NB4 (cell line): ENCODE data around the gene SDK2.

ENCODE experiments used
- DNase-seq: peaks from one replicate; pipeline ENCODE4 v3.0.0; 2010; ENCODE audit warnings: low read depth
- H3K4me3 ChIP-seq: one replicate; pipeline ENCODE4 v1.5.1; 2011; ENCODE audit warnings: mild to moderate bottlenecking, low read depth, low read length, moderate library complexity
- CTCF ChIP-seq: IDR thresholded peaks from one replicate; pipeline ENCODE4 v1.5.1; 2012; ENCODE audit warnings: low read depth, low read length
- MAX ChIP-seq: IDR thresholded peaks from 2 replicates; pipeline ENCODE4 v1.6.1; 2011; ENCODE audit warnings: low read depth, low read length
- MYC ChIP-seq: IDR thresholded peaks from 2 replicates; pipeline ENCODE4 v1.6.1; 2011; ENCODE audit warnings: low read depth, low read length
- POLR2A ChIP-seq: IDR thresholded peaks from 2 replicates; pipeline ENCODE4 v1.6.1; 2011; ENCODE audit warnings: mild to moderate bottlenecking; ENCODE audit not compliant: insufficient read length; ENCODE audit errors: extremely low read depth

The SDK2 gene

DNA sequence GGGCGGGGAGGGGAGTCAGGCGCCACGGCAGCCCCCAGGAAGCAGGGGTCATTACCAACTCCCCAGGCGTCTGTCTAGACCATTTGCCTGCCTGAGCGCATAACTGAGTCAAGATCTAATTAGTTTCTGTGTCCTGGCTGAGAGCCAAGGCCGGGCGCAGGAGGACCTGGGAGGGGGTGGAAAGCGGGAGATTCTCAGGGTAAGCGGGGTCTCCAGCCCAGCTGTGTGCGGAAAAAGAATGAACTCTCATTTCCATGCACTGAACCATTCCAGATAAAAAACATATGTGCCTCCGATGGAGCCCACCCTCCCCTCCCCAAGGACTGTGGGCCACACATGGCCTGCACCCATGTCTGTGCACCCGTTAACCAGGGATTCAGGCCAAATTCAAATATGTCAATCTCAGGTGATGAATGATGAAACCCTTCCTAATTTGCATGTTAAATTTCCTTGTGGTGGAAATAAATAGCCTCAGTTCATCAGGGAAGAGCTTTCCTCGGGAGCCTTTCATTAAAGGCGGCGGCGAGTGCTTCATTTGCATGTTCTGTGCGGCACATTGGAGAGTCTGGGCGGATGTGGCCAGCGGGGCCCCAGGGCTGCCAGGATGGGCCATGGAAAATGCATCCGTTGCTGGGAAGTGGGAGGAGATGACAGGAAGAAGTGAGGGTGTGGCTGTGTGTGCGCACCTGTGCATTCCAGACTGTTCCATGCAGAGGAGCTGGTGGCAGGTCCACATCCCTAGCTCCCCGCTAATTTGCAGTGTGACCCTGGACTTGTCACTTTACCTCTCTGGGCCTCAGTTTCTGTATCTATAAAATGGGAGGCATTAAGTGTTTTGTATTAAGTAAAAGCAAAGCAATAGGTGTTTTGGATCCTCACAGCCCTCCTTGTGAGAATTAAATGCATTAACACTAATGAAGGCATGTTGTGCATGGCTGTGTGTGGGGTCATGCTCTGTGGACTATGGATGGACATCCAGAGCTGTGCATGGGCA, 151.1 kb downstream of the SDK2 start:
- no peak overlapping the region for H3K4me3 ChIP-seq
- TF ChIP-seq CTCF (no peak), MYC (no peak), POLR2A (no peak), MAX (no peak)
- DNase-seq, result no peak

GRCh38 chr17:73492125-73492820, 152.0 kb downstream of the SDK2 start:
- no peak overlapping the region for H3K4me3 ChIP-seq
- TF ChIP-seq MAX (no peak), POLR2A (no peak), CTCF (no peak), MYC (no peak)

DNA sequence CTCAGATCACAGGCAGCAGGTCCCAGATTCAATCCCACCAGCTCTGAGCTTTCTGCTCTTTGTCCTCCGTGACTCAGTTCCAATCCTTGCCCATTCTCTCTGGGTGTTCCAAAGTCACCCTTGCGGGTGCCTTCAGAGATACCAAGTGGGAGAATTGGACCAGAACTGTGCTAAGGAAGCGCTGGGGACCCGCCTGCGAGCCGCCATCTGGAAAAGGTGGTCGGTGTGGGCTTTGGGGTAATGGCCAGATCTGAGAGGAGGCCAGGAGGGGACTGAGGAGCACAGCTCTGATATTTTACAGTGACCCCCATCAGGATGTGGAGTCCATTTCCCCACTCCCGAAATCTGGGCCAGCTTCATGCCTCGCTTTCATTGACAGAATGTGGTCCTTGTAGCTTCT, 152.6 kb downstream of the SDK2 start:
- no peak overlapping the region for H3K4me3 ChIP-seq
- TF ChIP-seq MAX (no peak), MYC (no peak)
- no peak for DNase-seq

More at GRCh38 chr17:73492125-73492820, 152.0 kb downstream of the SDK2 start:
- no peak for DNase-seq

GRCh38 chr17:73490851-73491250, 153.4 kb downstream of the SDK2 start:
- no peak for TF ChIP-seq MYC
- no peak for TF ChIP-seq CTCF
- no peak for TF ChIP-seq MAX
- no peak for TF ChIP-seq POLR2A
- DNase-seq, result no peak
- no peak overlapping the region for H3K4me3 ChIP-seq

DNA sequence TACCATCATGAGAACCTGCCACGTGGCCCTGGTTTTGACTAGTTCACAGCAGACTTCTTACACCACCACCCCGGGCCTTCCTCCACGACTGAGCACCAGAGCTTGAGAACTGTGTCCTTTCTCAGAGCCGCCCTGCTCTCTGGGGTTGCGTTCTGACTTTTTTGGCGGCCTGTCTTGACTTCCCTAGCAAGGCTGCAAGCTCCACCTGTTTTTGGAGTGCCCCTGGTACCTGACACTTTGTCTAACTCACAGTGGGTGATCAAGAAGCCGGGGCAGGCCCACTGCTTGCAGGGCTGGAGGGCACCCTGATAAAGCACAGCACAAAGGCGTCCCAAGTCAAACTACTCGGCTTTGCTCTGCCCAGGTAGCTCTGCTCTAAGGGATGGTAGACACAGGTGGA, 154.3 kb downstream of the SDK2 start:
- H3K4me3 ChIP-seq, result no peak overlapping the region
- TF ChIP-seq MAX, result no peak
- no peak for TF ChIP-seq CTCF
- no peak for TF ChIP-seq POLR2A
- no peak for TF ChIP-seq MYC
- no peak for DNase-seq

GRCh38 chr17:73489333-73489732, 154.9 kb downstream of the SDK2 start:
- TF ChIP-seq CTCF (no peak), POLR2A (no peak), MYC (no peak), MAX (no peak)
- no peak overlapping the region for H3K4me3 ChIP-seq
- no peak for DNase-seq
